GM04503 (cell line): ENCODE data around the gene PFKFB4.
A peak's percentile ranks its signal among the peaks of the same experiment; 100 is the strongest.
"Not testable (repeated sequence)": the region's sequence is repeated elsewhere in the genome, so short reads cannot be mapped to it uniquely, and the experiment has no call there.

Experiments
- DNase-seq: peaks from one replicate; pipeline ENCODE4 v3.0.0-alpha.2; 2012; ENCODE audit warnings: low read depth

The PFKFB4 gene

GRCh38 chr3:48492461-48493202, 64.0 kb downstream of the PFKFB4 start:
- peak; percentile 41 for DNase-seq

GRCh38 chr3:48486952-48487351, 69.7 kb downstream of the PFKFB4 start:
- DNase-seq, result no peak

- DNase-seq, result not testable (repeated sequence)
Measured at GRCh38 chr3:48482822-48483221, 73.8 kb downstream of the PFKFB4 start.

- not testable (repeated sequence) for DNase-seq
Measured at GRCh38 chr3:48480891-48481290, 75.7 kb downstream of the PFKFB4 start.

- no peak for DNase-seq
Measured at GRCh38 chr3:48478626-48479555, 77.7 kb downstream of the PFKFB4 start.

- DNase-seq, result no peak
Measured at GRCh38 chr3:48477959-48478520, 78.6 kb downstream of the PFKFB4 start.

- no peak for DNase-seq
Measured at GRCh38 chr3:48476426-48477053, 80.1 kb downstream of the PFKFB4 start.

GRCh38 chr3:48475188-48475587, 81.4 kb downstream of the PFKFB4 start:
- no peak for DNase-seq

- DNase-seq, result no peak
Measured at GRCh38 chr3:48474619-48475018, 82.0 kb downstream of the PFKFB4 start.

GRCh38 chr3:48474031-48474430, 82.6 kb downstream of the PFKFB4 start:
- not testable (repeated sequence) for DNase-seq

- no peak for DNase-seq
Measured at GRCh38 chr3:48473617-48473952, 83.0 kb downstream of the PFKFB4 start.

- peak; percentile 59 for DNase-seq
Measured at GRCh38 chr3:48472923-48473616, 83.5 kb downstream of the PFKFB4 start.

GRCh38 chr3:48472673-48472922, 84.0 kb downstream of the PFKFB4 start:
- no peak for DNase-seq

GRCh38 chr3:48470286-48470685, 86.3 kb downstream of the PFKFB4 start:
- no peak for DNase-seq

- DNase-seq, result no peak
Measured at GRCh38 chr3:48469046-48469915, 87.3 kb downstream of the PFKFB4 start.

- DNase-seq, result no peak
Measured at GRCh38 chr3:48468329-48468731, 88.3 kb downstream of the PFKFB4 start.
